ENCODE results near the gene R3HDM4.

- TF ChIP-seq POLR2A (IDR thresholded peaks at IDR 0.05) (no peak), CTCF (IDR thresholded peaks at IDR 0.05 in 4 of 5, conservative IDR thresholded peaks at IDR 0.05 in 1 of 5) (no peak)
Observed at GRCh38 chr19:939439-939838, 26.4 kb upstream of the R3HDM4 start.

Measured in gastrocnemius medialis (tissue), 4 donors.